ENCODE results near the gene KRT82. TPM values are rescaled to one million over a fixed set of nuclear protein-coding genes. Genes with fewer than 3 reads are reported as not detected.

Gene KRT82
- total RNA-seq, 2 donors from 2014 or later, result not detected

DNA sequence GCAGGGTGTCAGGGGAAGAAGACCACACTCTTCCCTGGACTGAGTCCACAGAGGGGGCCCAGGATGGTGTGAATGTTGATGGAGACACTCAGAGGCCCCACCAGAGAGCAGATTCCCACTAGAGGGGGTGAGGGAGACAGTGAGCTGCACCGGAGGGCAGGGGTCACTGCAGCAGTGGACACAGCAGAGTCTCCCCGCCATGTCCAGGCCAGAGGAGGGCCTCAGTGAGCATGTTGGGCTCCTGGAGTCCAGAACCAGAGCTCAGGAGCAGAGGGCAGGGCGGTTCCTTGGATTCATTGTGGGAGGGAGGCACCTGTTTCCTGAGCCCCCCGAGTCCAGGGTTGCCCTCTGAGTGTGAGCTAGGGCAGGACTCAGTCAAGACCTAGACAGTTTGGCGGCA lies 1.8 kb upstream of the KRT82 start:
- Mint-ChIP-seq H3K27ac (no peak overlapping the region), H3K4me3 (no peak overlapping the region), H3K36me3 (ENCODE audit: low read depth) (no peaks in the 10 kb centered on the region), H3K4me1 (peaks cover 12% of the 10 kb centered on the region), H3K27me3 (ENCODE audit: insufficient read depth) (peaks cover 18% of the 10 kb centered on the region), H3K9me3 (peaks cover 14% of the 10 kb centered on the region)
- Histone ChIP-seq H3K27ac (ENCODE audit: low read depth, low read length) (no peak overlapping the region), H3K9ac (ENCODE audit: extremely low read depth, low read length, poor library complexity, severe bottlenecking) (no peak overlapping the region), H3K36me3 (ENCODE audit: control insufficient read depth, insufficient read depth, low read length) (no peaks in the 10 kb centered on the region), H3K4me3 (ENCODE audit: low read length) (no peak overlapping the region), H3K9me3 (ENCODE audit: control insufficient read depth, low read length) (no peaks in the 10 kb centered on the region), H3K4me1 (ENCODE audit: control insufficient read depth, insufficient read depth, low read length) (no peaks in the 10 kb centered on the region), H3K27me3 (ENCODE audit: control insufficient read depth, insufficient read depth, low read length, poor library complexity, severe bottlenecking) (no peaks in the 10 kb centered on the region)
- no peak for DNase-seq
- WGBS, 2 experiments (ENCODE audit: insufficient coverage in 1 of 2, insufficient read length in 1 of 2), result 88 to 93% methylated on average over 3 to 5 of the region's 5 CpGs
- TF ChIP-seq, protein P1, sequence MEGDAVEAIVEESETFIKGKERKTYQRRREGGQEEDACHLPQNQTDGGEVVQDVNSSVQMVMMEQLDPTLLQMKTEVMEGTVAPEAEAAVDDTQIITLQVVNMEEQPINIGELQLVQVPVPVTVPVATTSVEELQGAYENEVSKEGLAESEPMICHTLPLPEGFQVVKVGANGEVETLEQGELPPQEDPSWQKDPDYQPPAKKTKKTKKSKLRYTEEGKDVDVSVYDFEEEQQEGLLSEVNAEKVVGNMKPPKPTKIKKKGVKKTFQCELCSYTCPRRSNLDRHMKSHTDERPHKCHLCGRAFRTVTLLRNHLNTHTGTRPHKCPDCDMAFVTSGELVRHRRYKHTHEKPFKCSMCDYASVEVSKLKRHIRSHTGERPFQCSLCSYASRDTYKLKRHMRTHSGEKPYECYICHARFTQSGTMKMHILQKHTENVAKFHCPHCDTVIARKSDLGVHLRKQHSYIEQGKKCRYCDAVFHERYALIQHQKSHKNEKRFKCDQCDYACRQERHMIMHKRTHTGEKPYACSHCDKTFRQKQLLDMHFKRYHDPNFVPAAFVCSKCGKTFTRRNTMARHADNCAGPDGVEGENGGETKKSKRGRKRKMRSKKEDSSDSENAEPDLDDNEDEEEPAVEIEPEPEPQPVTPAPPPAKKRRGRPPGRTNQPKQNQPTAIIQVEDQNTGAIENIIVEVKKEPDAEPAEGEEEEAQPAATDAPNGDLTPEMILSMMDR (conservative IDR thresholded peaks at IDR 0.05), result peak; percentile 43

DNA sequence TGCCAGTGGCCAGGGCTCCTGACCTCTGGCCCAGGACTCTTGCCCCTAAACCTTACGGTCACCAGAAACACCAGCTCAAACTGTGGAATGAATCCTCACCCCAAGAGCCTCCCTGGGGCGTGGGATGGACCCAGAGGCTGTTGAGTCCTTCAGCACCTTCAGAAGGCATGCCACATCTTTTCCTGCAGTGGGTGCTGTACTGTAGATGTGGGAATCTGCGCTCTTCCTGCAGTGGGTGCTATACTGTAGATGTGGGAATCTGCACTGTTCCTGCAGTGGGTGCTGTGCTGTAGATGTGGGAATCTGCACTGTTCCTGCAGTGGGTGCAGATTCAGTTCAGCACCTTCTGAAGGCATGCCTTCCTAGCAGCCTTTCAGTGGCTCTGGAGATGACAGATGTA lies 1.2 kb downstream of the KRT82 start:
- H3K4me3 Mint-ChIP-seq, result no peak overlapping the region
- no peak overlapping the region for H3K9ac ChIP-seq (ENCODE audit: extremely low read depth, low read length, poor library complexity, severe bottlenecking)
- H3K9me3 Mint-ChIP-seq, result peaks cover 11% of the 10 kb centered on the region
- H3K4me1 Mint-ChIP-seq, result peaks cover 8% of the 10 kb centered on the region
- no peak overlapping the region for H3K27ac Mint-ChIP-seq
- no peak for DNase-seq
- H3K36me3 ChIP-seq (ENCODE audit: control insufficient read depth, insufficient read depth, low read length), result no peaks in the 10 kb centered on the region
- peaks cover 19% of the 10 kb centered on the region for H3K27me3 Mint-ChIP-seq (ENCODE audit: insufficient read depth)
- H3K36me3 Mint-ChIP-seq (ENCODE audit: low read depth), result no peaks in the 10 kb centered on the region
- no peak overlapping the region for H3K27ac ChIP-seq (ENCODE audit: low read depth, low read length)
- no peaks in the 10 kb centered on the region for H3K9me3 ChIP-seq (ENCODE audit: control insufficient read depth, low read length)
- TF ChIP-seq, protein P1 (conservative IDR thresholded peaks at IDR 0.05), result no peak
- 88 to 100% methylated on average over 1 to 3 of the region's 3 CpGs for WGBS, 2 experiments (ENCODE audit: insufficient coverage in 1 of 2, insufficient read length in 1 of 2)
- no peaks in the 10 kb centered on the region for H3K27me3 ChIP-seq (ENCODE audit: control insufficient read depth, insufficient read depth, low read length, poor library complexity, severe bottlenecking)
- no peaks in the 10 kb centered on the region for H3K4me1 ChIP-seq (ENCODE audit: control insufficient read depth, insufficient read depth, low read length)
- H3K4me3 ChIP-seq (ENCODE audit: low read length), result no peak overlapping the region

DNA sequence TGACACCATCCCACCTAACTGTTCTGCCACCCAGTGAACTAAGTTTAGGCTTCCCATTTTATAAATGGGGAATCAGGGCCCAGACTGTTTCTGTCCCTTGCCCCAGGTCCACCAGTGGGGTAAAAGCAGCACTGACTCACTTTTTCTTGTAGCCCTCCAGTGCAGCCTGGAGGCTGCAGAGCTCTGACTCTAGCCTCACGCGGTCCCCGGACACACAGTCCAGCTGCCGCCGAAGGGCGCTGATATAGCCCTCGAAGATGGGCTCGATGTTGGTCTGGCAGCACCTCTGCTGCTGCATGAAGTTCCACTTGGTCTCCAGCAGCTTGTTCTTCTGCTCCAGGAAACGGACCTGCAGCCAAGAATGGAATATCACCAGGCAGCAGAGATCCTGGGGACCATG lies 2.6 kb downstream of the KRT82 start:
- Mint-ChIP-seq H3K9me3 (peaks cover 9% of the 10 kb centered on the region), H3K4me3 (no peak overlapping the region), H3K36me3 (ENCODE audit: low read depth) (no peaks in the 10 kb centered on the region), H3K4me1 (peaks cover 12% of the 10 kb centered on the region), H3K27ac (no peak overlapping the region), H3K27me3 (ENCODE audit: insufficient read depth) (peaks cover 17% of the 10 kb centered on the region)
- Histone ChIP-seq H3K27ac (ENCODE audit: low read depth, low read length) (no peak overlapping the region), H3K4me1 (ENCODE audit: control insufficient read depth, insufficient read depth, low read length) (no peaks in the 10 kb centered on the region), H3K9me3 (ENCODE audit: control insufficient read depth, low read length) (no peaks in the 10 kb centered on the region), H3K36me3 (ENCODE audit: control insufficient read depth, insufficient read depth, low read length) (no peaks in the 10 kb centered on the region), H3K9ac (ENCODE audit: extremely low read depth, low read length, poor library complexity, severe bottlenecking) (no peak overlapping the region), H3K4me3 (ENCODE audit: low read length) (no peak overlapping the region), H3K27me3 (ENCODE audit: control insufficient read depth, insufficient read depth, low read length, poor library complexity, severe bottlenecking) (no peaks in the 10 kb centered on the region)
- no peak for DNase-seq
- 94 to 95% methylated on average over 9 of the region's 9 CpGs for WGBS, 2 experiments (ENCODE audit: insufficient coverage in 1 of 2, insufficient read length in 1 of 2)
- TF ChIP-seq, protein P1 (conservative IDR thresholded peaks at IDR 0.05), result no peak

All from endodermal cell (in vitro differentiated cells).